CD4-positive, alpha-beta T cell treated with Interferon gamma for 1 hour (primary cell): ENCODE data around the gene ADAT1.
A peak's percentile ranks its signal among the peaks of the same experiment; 100 is the strongest.

ENCODE experiments used
- DNase-seq: peaks from one replicate; pipeline ENCODE4 v3.0.0-alpha.2; 2020

ADAT1 gene

GRCh38 chr16:75622761-75623605 lies at the start of gene ADAT1:
Gene ADAT1, minus strand, starts transcription at chr16:75623281. Its CDS starts 2,482 bp downstream, at chr16:75620799.
- peak; percentile 98 for DNase-seq

GRCh38 chr16:75667503-75667902 lies 44.4 kb upstream of the ADAT1 start:
- no peak for DNase-seq

GRCh38 chr16:75660726-75661302 lies 37.7 kb upstream of the ADAT1 start:
- DNase-seq: no peak

GRCh38 chr16:75660321-75660720 lies 37.2 kb upstream of the ADAT1 start:
- DNase-seq: no peak

- DNase-seq: no peak
Observed at GRCh38 chr16:75658175-75658574, 35.1 kb upstream of the ADAT1 start.

- no peak for DNase-seq
Observed at GRCh38 chr16:75653922-75654321, 30.8 kb upstream of the ADAT1 start.

GRCh38 chr16:75648265-75649076 lies 25.4 kb upstream of the ADAT1 start:
- DNase-seq: peak; percentile 82

- peak; percentile 96 for DNase-seq
Observed at GRCh38 chr16:75647492-75648264, 24.6 kb upstream of the ADAT1 start, which contains the start of the genes KARS1 and TERF2IP. Gene KARS1, minus strand, starts transcription at chr16:75647665. Its CDS starts 26 bp downstream, at chr16:75647639. Gene TERF2IP, plus strand, starts transcription at chr16:75647773. Its CDS starts 110 bp downstream, at chr16:75647883.

- DNase-seq: no peak
Observed at GRCh38 chr16:75647112-75647491, 24.0 kb upstream of the ADAT1 start.

GRCh38 chr16:75644240-75645012 lies 21.3 kb upstream of the ADAT1 start:
- DNase-seq: no peak

- no peak for DNase-seq
Observed at GRCh38 chr16:75640598-75640997, 17.5 kb upstream of the ADAT1 start.

- DNase-seq: no peak
Observed at GRCh38 chr16:75635036-75635435, 12.0 kb upstream of the ADAT1 start.

GRCh38 chr16:75632857-75633256 lies 9.8 kb upstream of the ADAT1 start:
- DNase-seq: no peak

GRCh38 chr16:75630052-75630451 lies 7.0 kb upstream of the ADAT1 start:
- no peak for DNase-seq

- DNase-seq: no peak
Observed at GRCh38 chr16:75629132-75629531, 6.1 kb upstream of the ADAT1 start.

GRCh38 chr16:75628351-75628750 lies 5.3 kb upstream of the ADAT1 start:
- DNase-seq: no peak

GRCh38 chr16:75627851-75628250 lies 4.8 kb upstream of the ADAT1 start:
- DNase-seq: no peak

GRCh38 chr16:75626806-75627205 lies 3.7 kb upstream of the ADAT1 start:
- DNase-seq: no peak

GRCh38 chr16:75624921-75625334 lies 1.8 kb upstream of the ADAT1 start:
- no peak for DNase-seq

GRCh38 chr16:75621170-75621477 lies 2.0 kb downstream of the ADAT1 start:
- no peak for DNase-seq

- DNase-seq: peak; percentile 72
Observed at GRCh38 chr16:75620326-75621169, 2.5 kb downstream of the ADAT1 start.
